ENCODE measurements around the gene TSPAN16. TPM values are rescaled to one million over a fixed set of nuclear protein-coding genes. Genes with fewer than 3 reads are reported as not detected.
"Not testable (repeated sequence)": the region's sequence is repeated elsewhere in the genome, so short reads cannot be mapped to it uniquely, and the experiment has no call there.

Gene TSPAN16
- total RNA-seq, 1 donor from 2014 or later, result not detected

- intact Hi-C loops (cut with DNase I), result loop anchor here (10.0 kb wide), 1 partner anchor 1546 kb away; the partner anchor contains the start of gene GCDH
- Histone ChIP-seq H3K27me3 (no peaks in the 10 kb centered on the region), H3K36me3 (no peaks in the 10 kb centered on the region), H3K4me1 (peaks cover 20% of the 10 kb centered on the region), H3K4me3 (no peak overlapping the region), H3K27ac (no peak overlapping the region), H3K9me3 (no peaks in the 10 kb centered on the region)
- TF ChIP-seq POLR2AphosphoS5 (IDR thresholded peaks at IDR 0.05; ENCODE audit: insufficient read depth in 1 of 2, low read depth in 1 of 2) (no peak), POLR2A (IDR thresholded peaks at IDR 0.05) (no peak)
- TF ChIP-seq, protein P1, sequence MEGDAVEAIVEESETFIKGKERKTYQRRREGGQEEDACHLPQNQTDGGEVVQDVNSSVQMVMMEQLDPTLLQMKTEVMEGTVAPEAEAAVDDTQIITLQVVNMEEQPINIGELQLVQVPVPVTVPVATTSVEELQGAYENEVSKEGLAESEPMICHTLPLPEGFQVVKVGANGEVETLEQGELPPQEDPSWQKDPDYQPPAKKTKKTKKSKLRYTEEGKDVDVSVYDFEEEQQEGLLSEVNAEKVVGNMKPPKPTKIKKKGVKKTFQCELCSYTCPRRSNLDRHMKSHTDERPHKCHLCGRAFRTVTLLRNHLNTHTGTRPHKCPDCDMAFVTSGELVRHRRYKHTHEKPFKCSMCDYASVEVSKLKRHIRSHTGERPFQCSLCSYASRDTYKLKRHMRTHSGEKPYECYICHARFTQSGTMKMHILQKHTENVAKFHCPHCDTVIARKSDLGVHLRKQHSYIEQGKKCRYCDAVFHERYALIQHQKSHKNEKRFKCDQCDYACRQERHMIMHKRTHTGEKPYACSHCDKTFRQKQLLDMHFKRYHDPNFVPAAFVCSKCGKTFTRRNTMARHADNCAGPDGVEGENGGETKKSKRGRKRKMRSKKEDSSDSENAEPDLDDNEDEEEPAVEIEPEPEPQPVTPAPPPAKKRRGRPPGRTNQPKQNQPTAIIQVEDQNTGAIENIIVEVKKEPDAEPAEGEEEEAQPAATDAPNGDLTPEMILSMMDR (IDR thresholded peaks at IDR 0.05), result no peak
- DNase-seq (ENCODE audit: extremely low spot score in 2 of 2), result no peak
Observed at GRCh38 chr19:11349171-11349570, 53.2 kb downstream of the TSPAN16 start.

GRCh38 chr19:11354102-11354501, 58.1 kb downstream of the TSPAN16 start:
- H3K4me3 ChIP-seq; DNase-seq (ENCODE audit: extremely low spot score in 2 of 2); H3K27ac ChIP-seq; H3K27me3 ChIP-seq; intact Hi-C loops (cut with DNase I); H3K9me3 ChIP-seq; H3K36me3 ChIP-seq: not testable (repeated sequence)
- peaks cover 22% of the 10 kb centered on the region for H3K4me1 ChIP-seq

DNA sequence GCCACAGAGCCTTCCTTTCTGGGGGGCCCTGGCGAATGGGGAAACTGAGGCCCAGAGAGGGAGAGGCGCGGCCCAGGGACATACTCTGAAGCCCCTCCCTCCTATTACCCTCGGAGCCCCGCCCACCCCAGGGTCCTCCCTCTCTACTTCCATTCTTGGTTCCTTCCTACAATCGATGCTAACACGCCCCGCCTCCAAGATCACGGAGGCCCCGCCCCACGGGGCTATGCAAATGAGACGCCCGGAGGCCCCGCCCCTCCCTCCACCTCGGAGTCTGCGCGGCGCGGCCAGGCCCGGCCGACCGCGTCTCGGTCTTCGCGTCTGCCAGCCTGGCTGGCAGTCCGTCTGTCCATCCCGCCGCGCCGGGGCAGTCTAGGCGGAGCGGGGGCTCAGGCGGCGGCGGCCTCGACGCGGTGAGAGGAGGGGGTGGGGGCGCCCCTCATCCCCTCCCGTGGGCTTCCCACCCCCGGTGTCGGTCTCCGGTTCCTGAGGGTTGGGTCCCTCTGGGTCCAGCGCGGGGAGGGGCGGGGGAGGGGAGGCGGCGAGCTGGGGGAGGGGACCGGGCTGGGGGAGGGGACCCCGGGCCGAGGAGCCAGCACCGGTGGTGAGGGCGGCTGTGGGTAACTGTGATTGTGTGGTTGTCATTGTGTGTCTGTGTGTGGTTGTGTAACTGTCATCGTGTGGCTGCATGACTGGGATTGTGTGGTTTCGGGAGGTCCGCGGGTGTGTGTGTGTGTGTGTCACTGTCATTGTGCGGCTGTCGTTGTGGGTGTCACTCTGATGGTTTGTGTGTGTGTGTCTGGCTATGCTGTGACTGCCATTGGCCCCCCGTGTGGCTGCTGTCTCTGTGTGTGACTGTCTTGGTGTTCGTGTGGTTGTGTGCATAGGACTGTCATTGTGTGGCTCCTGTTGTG, 59.5 kb downstream of the TSPAN16 start, which contains the start of gene PLPPR2:
PLPPR2 (plus strand) TSS at position 273 of the 914 bp plus-strand sequence. CDS start 2,242 bp downstream, outside the sequence.
- TF ChIP-seq, protein P1 (IDR thresholded peaks at IDR 0.05), result no peak
- TF ChIP-seq POLR2AphosphoS5 (IDR thresholded peaks at IDR 0.05; ENCODE audit: insufficient read depth in 1 of 2, low read depth in 1 of 2), result peak; percentile 45 to 60
- TF ChIP-seq POLR2A (IDR thresholded peaks at IDR 0.05), result peak in 1 of 2 donors; percentile 78
- intact Hi-C loops (cut with DNase I), result no loop called here
- Histone ChIP-seq H3K9me3 (no peaks in the 10 kb centered on the region), H3K27me3 (no peaks in the 10 kb centered on the region), H3K4me1 (peaks cover 22% of the 10 kb centered on the region), H3K27ac (peak within 1 kb of the TSS; percentile 76), H3K4me3 (peak within 1 kb of the TSS; percentile 70 to 76), H3K36me3 (no peaks in the 10 kb centered on the region)
- DNase-seq (ENCODE audit: extremely low spot score in 2 of 2), result no peak

GRCh38 chr19:11356074-11356397, 60.1 kb downstream of the TSPAN16 start:
- Histone ChIP-seq H3K27me3 (no peaks in the 10 kb centered on the region), H3K4me3 (peak overlapping the region; percentile 70 to 76), H3K9me3 (no peaks in the 10 kb centered on the region), H3K36me3 (no peaks in the 10 kb centered on the region), H3K27ac (peak overlapping the region; percentile 76), H3K4me1 (peaks cover 27% of the 10 kb centered on the region)
- intact Hi-C loops (cut with DNase I), result no loop called here
- no peak for DNase-seq (ENCODE audit: extremely low spot score in 2 of 2)
- TF ChIP-seq POLR2AphosphoS5 (IDR thresholded peaks at IDR 0.05; ENCODE audit: insufficient read depth in 1 of 2, low read depth in 1 of 2) (no peak), POLR2A (IDR thresholded peaks at IDR 0.05) (no peak)
- TF ChIP-seq, protein P1 (IDR thresholded peaks at IDR 0.05), result no peak

- H3K36me3 ChIP-seq, result no peaks in the 10 kb centered on the region
- intact Hi-C loops (cut with DNase I), result no loop called here
- H3K27me3 ChIP-seq, result no peaks in the 10 kb centered on the region
- TF ChIP-seq POLR2A (IDR thresholded peaks at IDR 0.05) (no peak), POLR2AphosphoS5 (IDR thresholded peaks at IDR 0.05; ENCODE audit: insufficient read depth in 1 of 2, low read depth in 1 of 2) (no peak)
- TF ChIP-seq, protein P1 (IDR thresholded peaks at IDR 0.05), result no peak
- peaks cover 32% of the 10 kb centered on the region for H3K4me1 ChIP-seq
- H3K4me3 ChIP-seq, result no peak overlapping the region
- no peak overlapping the region for H3K27ac ChIP-seq
- H3K9me3 ChIP-seq, result no peaks in the 10 kb centered on the region
- no peak for DNase-seq (ENCODE audit: extremely low spot score in 2 of 2)
Observed at GRCh38 chr19:11356676-11357550, 61.0 kb downstream of the TSPAN16 start.

Measured in vagina (tissue), 2 donors.